ENCODE data around the gene ADH6. TPM values are rescaled to one million over a fixed set of nuclear protein-coding genes. Genes with fewer than 3 reads are reported as not detected.

ADH6 gene
- total RNA-seq, 1 donor from 2014 or later: not detected

GRCh38 chr4:99221980-99222379 lies 2.9 kb upstream of the ADH6 start:
- no peak overlapping the region for H3K4me3 ChIP-seq (ENCODE audit: low read depth, low read length)
- TF ChIP-seq CTCF (conservative IDR thresholded peaks at IDR 0.05; ENCODE audit: low read depth, low read length): no peak
- DNase-seq (ENCODE audit: low read depth): no peak

GRCh38 chr4:99219479-99219878 lies 433 bp upstream of the ADH6 start:
- no peak for DNase-seq (ENCODE audit: low read depth)
- no peak overlapping the region for H3K4me3 ChIP-seq (ENCODE audit: low read depth, low read length)
- no peak for TF ChIP-seq CTCF (conservative IDR thresholded peaks at IDR 0.05; ENCODE audit: low read depth, low read length)

DNA sequence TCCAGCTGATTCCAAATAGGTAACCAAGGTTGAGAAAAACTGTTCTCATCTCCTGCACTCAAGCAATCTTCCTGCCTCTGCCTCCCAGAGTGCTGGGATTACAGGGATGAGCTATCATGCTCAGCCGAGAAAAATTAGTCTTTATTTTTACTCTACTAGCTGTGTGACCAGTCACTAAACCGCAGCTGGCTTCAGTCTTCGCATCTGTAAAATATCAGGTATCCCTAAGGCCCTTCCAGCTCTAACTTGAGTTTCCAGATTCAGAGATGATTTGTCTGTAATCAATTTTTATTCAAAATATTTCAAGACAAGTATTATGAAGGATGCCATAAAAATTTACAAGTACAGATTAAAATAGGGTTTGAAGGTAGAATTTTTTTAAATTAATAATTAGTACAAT lies 3.5 kb downstream of the ADH6 start:
- TF ChIP-seq CTCF (conservative IDR thresholded peaks at IDR 0.05; ENCODE audit: low read depth, low read length): no peak
- H3K4me3 ChIP-seq (ENCODE audit: low read depth, low read length): no peak overlapping the region
- no peak for DNase-seq (ENCODE audit: low read depth)

DNA sequence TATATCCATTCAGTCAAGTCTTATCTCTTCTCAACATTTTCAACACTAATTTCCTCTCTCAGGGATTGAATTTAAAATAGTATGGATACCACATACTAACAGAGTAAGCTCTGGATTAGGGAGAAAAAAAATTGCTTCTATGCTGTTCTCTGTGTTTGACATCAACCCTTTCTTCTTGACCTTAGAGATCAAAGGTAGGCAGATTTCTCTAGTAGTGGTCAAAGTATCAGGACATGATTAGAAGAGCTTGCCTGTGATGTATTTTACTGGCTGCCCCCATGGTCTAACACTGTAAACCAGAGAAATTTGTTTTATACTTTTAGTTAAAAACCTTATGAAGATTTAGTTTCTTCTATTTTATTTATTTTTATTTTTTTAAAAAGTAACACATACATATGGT lies 8.3 kb downstream of the ADH6 start:
- H3K4me3 ChIP-seq (ENCODE audit: low read depth, low read length): no peak overlapping the region
- TF ChIP-seq CTCF (conservative IDR thresholded peaks at IDR 0.05; ENCODE audit: low read depth, low read length): no peak
- DNase-seq (ENCODE audit: low read depth): no peak

DNA sequence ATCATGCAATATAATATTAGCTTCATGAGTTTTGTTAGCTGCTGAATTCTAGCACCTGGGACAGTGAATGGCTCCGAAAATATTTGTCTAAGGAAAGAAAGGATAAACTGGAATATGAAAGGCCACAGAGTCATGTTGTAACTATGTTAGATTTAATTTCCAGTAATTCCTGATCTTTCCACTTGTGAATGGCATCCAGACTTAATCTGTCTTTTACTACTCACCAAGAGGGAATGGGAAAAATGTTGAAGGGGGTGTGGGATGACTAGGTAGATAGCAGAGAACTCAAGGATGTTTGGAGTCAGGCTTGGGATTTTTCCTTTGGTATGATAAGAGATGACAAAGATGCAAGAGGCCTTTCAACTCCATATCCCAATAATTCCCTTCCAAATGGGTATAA lies 9.4 kb downstream of the ADH6 start:
- no peak for TF ChIP-seq CTCF (conservative IDR thresholded peaks at IDR 0.05; ENCODE audit: low read depth, low read length)
- no peak overlapping the region for H3K4me3 ChIP-seq (ENCODE audit: low read depth, low read length)
- DNase-seq (ENCODE audit: low read depth): no peak

GRCh38 chr4:99208719-99209075 lies 10.3 kb downstream of the ADH6 start:
- TF ChIP-seq CTCF (conservative IDR thresholded peaks at IDR 0.05; ENCODE audit: low read depth, low read length): no peak
- H3K4me3 ChIP-seq (ENCODE audit: low read depth, low read length): no peak overlapping the region
- DNase-seq (ENCODE audit: low read depth): no peak

- TF ChIP-seq CTCF (conservative IDR thresholded peaks at IDR 0.05; ENCODE audit: low read depth, low read length): no peak
- DNase-seq (ENCODE audit: low read depth): no peak
- no peak overlapping the region for H3K4me3 ChIP-seq (ENCODE audit: low read depth, low read length)
Observed at GRCh38 chr4:99207911-99208718, 10.9 kb downstream of the ADH6 start.
